MM.1S (cell line): ENCODE data around the gene CDC14C.

Source experiments
- DNase-seq: peaks from one replicate; pipeline ENCODE4 v3.0.0-alpha.2; 2015
- H2AFZ ChIP-seq: fragments of 300-600 bp; sonication (generic); 2 replicates; pipeline ENCODE4 v1.6.0; 2016; ENCODE audit warnings: antibody characterized with exemption, low read length
- H3F3A ChIP-seq: fragments of 300-600 bp; sonication (generic); 2 replicates; pipeline ENCODE4 v1.6.1; 2016; ENCODE audit warnings: mild to moderate bottlenecking, antibody characterized with exemption, low read length, moderate library complexity, mixed read lengths; ENCODE audit not compliant: insufficient read depth
- H3K27ac ChIP-seq: fragments of 300-600 bp; sonication (generic); 2 replicates; pipeline ENCODE4 v1.5.1; 2016; ENCODE audit warnings: mild to moderate bottlenecking, low read length
- H3K27me3 ChIP-seq: fragments of 300-600 bp; sonication (generic); replicated peaks from 2 replicates; pipeline ENCODE4 v1.6.0; 2016; ENCODE audit warnings: low read length; ENCODE audit not compliant: insufficient read depth
- H3K36me3 ChIP-seq: fragments of 300-600 bp; sonication (generic); replicated peaks from 2 replicates; pipeline ENCODE4 v1.6.1; 2016; ENCODE audit warnings: mild to moderate bottlenecking, low read length, mixed read lengths; ENCODE audit not compliant: insufficient read depth
- H3K4me1 ChIP-seq: fragments of 300-600 bp; sonication (generic); 2 replicates; pipeline ENCODE4 v1.6.1; 2016; ENCODE audit warnings: low read length, mixed read lengths
- H3K4me2 ChIP-seq: fragments of 300-600 bp; sonication (generic); 2 replicates; pipeline ENCODE4 v1.6.0; 2016; ENCODE audit warnings: low read depth, low read length
- H3K4me3 ChIP-seq: fragments of 300-600 bp; sonication (generic); 2 replicates; pipeline ENCODE4 v1.5.1; 2016; ENCODE audit warnings: low read length, mixed read lengths
- H3K79me2 ChIP-seq: fragments of 300-600 bp; sonication (generic); 2 replicates; pipeline ENCODE4 v1.6.1; 2016; ENCODE audit warnings: mixed run types, low read length, mixed read lengths
- H3K9ac ChIP-seq: fragments of 300-600 bp; sonication (generic); 2 replicates; pipeline ENCODE4 v1.6.1; 2016; ENCODE audit warnings: low read length, mixed read lengths
- H3K9me2 ChIP-seq: fragments of 300-600 bp; sonication (generic); replicated peaks from 2 replicates; pipeline ENCODE4 v1.6.1; 2016; ENCODE audit warnings: mild to moderate bottlenecking, low read length, mixed read lengths; ENCODE audit not compliant: insufficient read depth
- H3K9me3 ChIP-seq: fragments of 300-600 bp; sonication (generic); replicated peaks from 2 replicates; pipeline ENCODE4 v1.6.1; 2016; ENCODE audit warnings: mild to moderate bottlenecking, low read length, mixed read lengths; ENCODE audit not compliant: insufficient read depth
- H4K20me1 ChIP-seq: fragments of 300-600 bp; sonication (generic); 2 replicates; pipeline ENCODE4 v1.6.1; 2016; ENCODE audit warnings: mild to moderate bottlenecking, low read length, moderate library complexity, mixed read lengths; ENCODE audit not compliant: insufficient read depth
- CTCF ChIP-seq: fragments of 300-600 bp; sonication (generic); IDR thresholded peaks from 2 replicates; pipeline ENCODE4 v1.5.1; 2016; ENCODE audit warnings: antibody characterized with exemption, low read length, mixed read lengths
- EZH2 ChIP-seq: fragments of 300-600 bp; sonication (generic); optimal IDR thresholded peaks from 2 replicates; pipeline ENCODE3; 2017; ENCODE audit warnings: low read depth, mild to moderate bottlenecking, antibody characterized with exemption, low read length, mixed read lengths
- EZH2phosphoT487 ChIP-seq: fragments of 300-600 bp; sonication (generic); IDR thresholded peaks from 2 replicates; pipeline ENCODE4 v1.6.1; 2018; ENCODE audit warnings: antibody characterized with exemption, low read length

CDC14C gene

GRCh38 chr7:48938539-48939295, 14.4 kb downstream of the CDC14C start:
- no peak for DNase-seq

GRCh38 chr7:48943279-48943990, 19.1 kb downstream of the CDC14C start:
- Histone ChIP-seq H3K4me2 (no peak overlapping the region), H3K4me1 (no peaks in the 10 kb centered on the region), H3K36me3 (no peaks in the 10 kb centered on the region), H3F3A (no peaks in the 10 kb centered on the region), H3K27ac (no peak overlapping the region), H3K79me2 (no peaks in the 10 kb centered on the region), H3K9me3 (no peaks in the 10 kb centered on the region), H2AFZ (no peak overlapping the region), H3K4me3 (no peak overlapping the region), H3K9me2 (no peaks in the 10 kb centered on the region), H4K20me1 (no peaks in the 10 kb centered on the region), H3K27me3 (no peaks in the 10 kb centered on the region), H3K9ac (no peak overlapping the region)
- no peak for DNase-seq
- TF ChIP-seq CTCF, result no peak
- TF ChIP-seq EZH2, result no peak
- TF ChIP-seq EZH2phosphoT487, result no peak

More at GRCh38 chr7:48938539-48939295, 14.4 kb downstream of the CDC14C start:
- no peak overlapping the region for H3K4me2 ChIP-seq
- no peaks in the 10 kb centered on the region for H4K20me1 ChIP-seq
- no peaks in the 10 kb centered on the region for H3K4me1 ChIP-seq
- no peak overlapping the region for H2AFZ ChIP-seq
- no peak overlapping the region for H3K27ac ChIP-seq
- no peak overlapping the region for H3K9ac ChIP-seq
- no peaks in the 10 kb centered on the region for H3K36me3 ChIP-seq
- H3K9me2 ChIP-seq, result no peaks in the 10 kb centered on the region
- TF ChIP-seq EZH2 (no peak), CTCF (no peak), EZH2phosphoT487 (no peak)
- H3F3A ChIP-seq, result no peaks in the 10 kb centered on the region
- H3K27me3 ChIP-seq, result no peaks in the 10 kb centered on the region
- H3K79me2 ChIP-seq, result no peaks in the 10 kb centered on the region
- no peaks in the 10 kb centered on the region for H3K9me3 ChIP-seq
- no peak overlapping the region for H3K4me3 ChIP-seq

GRCh38 chr7:48955916-48956315, 31.6 kb downstream of the CDC14C start:
- no peaks in the 10 kb centered on the region for H3K27me3 ChIP-seq
- H3K79me2 ChIP-seq, result no peaks in the 10 kb centered on the region
- no peak overlapping the region for H3K27ac ChIP-seq
- H4K20me1 ChIP-seq, result no peaks in the 10 kb centered on the region
- H3K36me3 ChIP-seq, result no peaks in the 10 kb centered on the region
- H3K9me2 ChIP-seq, result no peaks in the 10 kb centered on the region
- no peak overlapping the region for H2AFZ ChIP-seq
- TF ChIP-seq EZH2phosphoT487 (no peak), EZH2 (no peak), CTCF (no peak)
- no peak overlapping the region for H3K4me3 ChIP-seq
- no peaks in the 10 kb centered on the region for H3F3A ChIP-seq
- H3K4me1 ChIP-seq, result no peaks in the 10 kb centered on the region
- H3K9me3 ChIP-seq, result no peaks in the 10 kb centered on the region
- no peak overlapping the region for H3K4me2 ChIP-seq
- no peak for DNase-seq
- H3K9ac ChIP-seq, result no peak overlapping the region
